SK-N-MC (cell line): Measurements from ENCODE around the gene EPAS1.

ENCODE experiments used
- EZH2 ChIP-seq: fragments of 200-600 bp; sonication (generic); IDR thresholded peaks from one replicate; pipeline ENCODE4 v1.6.1; 2017; ENCODE audit warnings: antibody characterized with exemption
- POLR2AphosphoS5 ChIP-seq: IDR thresholded peaks from 2 replicates; pipeline ENCODE4 v1.6.1; 2012; ENCODE audit warnings: mild to moderate bottlenecking, low read depth, low read length, borderline replicate concordance

DNA sequence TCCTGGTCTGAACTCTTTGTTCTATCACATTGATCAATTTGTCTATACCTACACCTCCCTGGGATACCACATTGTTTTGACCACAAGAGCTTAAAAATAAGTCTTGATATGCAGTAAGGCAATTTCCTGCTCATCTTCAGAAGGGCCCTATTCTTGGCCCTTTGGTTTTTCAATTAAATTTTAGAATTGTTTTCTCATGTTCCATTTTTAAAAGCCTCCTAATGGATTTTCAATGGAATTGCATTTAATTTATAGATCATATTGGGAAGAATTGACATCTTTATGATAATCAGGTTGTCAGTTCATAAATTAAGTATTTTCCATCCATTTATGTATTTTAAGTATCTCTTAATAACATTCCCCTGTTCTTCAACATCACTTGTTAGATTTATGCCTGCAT, 47.6 kb upstream of the EPAS1 start:
- TF ChIP-seq POLR2AphosphoS5 (no peak), EZH2 (no peak)
